ENCODE data around the gene MIPOL1.
"Not testable (repeated sequence)": the region's sequence is repeated elsewhere in the genome, so short reads cannot be mapped to it uniquely, and the experiment has no call there.

The MIPOL1 gene

DNA sequence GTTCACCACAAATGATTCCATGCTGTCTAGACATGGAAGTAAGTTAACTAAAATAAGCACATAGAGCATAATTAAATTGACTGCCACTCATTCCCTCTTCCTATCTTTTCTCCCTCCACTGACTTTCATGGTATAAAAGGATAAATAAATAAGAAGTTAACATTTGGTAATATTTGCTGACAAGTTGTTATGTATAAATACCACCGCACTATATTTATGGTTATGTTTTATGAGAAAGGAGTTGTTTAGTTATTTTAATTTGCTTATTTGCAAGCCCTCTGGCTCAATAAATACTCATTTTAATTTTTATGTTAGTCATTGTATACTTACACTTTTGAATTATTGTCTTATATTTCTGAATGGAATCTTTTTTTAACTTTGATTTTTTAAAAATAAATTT is 113.5 kb downstream of the MIPOL1 start:
- DNase-seq: no peak

DNA sequence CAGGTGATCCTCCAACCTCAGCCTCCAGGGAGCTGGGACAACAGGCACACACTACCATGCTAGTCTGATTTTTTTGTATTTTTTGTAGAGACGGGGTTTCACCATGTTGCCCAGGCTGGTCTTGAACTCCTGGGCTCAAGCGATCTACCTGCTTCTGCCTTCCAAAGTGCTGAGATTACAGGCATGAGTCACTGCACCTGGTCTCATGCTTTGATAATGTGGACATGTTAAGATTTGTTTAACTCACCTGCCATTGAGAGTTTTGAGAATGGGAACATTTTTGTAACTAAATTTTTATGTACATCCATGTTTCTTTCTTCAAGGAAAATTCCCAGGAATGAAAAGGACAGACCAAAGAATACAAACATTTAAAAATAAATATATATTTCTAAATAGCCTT is 121.2 kb downstream of the MIPOL1 start:
- DNase-seq: no peak

- no peak for DNase-seq
Observed at GRCh38 chr14:37320106-37320505, 122.4 kb downstream of the MIPOL1 start.

- DNase-seq: no peak
Observed at GRCh38 chr14:37325332-37325731, 127.6 kb downstream of the MIPOL1 start.

- no peak for DNase-seq
Observed at GRCh38 chr14:37326434-37326833, 128.7 kb downstream of the MIPOL1 start.

DNA sequence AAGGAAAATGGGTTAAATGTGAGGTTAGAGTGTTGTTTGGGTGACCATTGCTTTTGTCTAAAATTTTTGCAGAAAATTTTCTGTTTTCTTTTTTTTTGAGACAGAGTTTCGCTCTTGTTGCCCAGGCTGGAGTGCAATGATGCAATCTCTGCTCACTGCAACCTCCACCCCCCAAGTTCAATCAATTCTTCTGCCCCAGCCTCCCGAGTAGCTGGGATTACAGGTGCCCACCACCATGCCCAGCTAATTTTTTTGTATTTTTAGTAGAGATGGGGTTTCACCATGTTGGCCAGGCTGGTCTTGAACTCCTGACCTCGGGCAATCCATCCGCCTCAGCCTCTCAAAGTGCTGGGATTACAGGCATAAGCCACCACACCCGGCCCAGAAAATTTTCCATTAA is 130.2 kb downstream of the MIPOL1 start:
- DNase-seq: not testable (repeated sequence)

- no peak for DNase-seq
Observed at GRCh38 chr14:37328673-37329072, 130.9 kb downstream of the MIPOL1 start.

GRCh38 chr14:37329189-37330001 is 131.7 kb downstream of the MIPOL1 start:
- DNase-seq: no peak

DNA sequence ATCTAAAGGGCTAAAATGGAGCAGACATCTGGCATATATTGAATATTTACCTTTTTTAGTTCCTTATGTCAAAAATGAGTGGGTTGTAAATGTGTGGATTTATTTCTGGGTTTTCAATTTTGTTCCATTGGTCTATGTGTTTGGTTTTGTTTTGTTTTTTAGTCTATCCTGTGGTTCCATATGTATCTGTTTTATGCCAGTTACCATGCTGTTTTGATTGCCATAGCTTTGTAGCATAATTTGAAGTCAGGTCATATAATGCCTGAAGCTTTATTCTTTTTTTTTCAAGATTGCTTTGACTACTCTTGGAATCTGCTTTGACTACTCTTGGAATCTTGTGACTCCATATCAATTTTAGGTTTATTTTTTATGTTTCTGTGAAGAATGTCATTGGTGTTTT is 133.2 kb downstream of the MIPOL1 start:
- DNase-seq: no peak

DNA sequence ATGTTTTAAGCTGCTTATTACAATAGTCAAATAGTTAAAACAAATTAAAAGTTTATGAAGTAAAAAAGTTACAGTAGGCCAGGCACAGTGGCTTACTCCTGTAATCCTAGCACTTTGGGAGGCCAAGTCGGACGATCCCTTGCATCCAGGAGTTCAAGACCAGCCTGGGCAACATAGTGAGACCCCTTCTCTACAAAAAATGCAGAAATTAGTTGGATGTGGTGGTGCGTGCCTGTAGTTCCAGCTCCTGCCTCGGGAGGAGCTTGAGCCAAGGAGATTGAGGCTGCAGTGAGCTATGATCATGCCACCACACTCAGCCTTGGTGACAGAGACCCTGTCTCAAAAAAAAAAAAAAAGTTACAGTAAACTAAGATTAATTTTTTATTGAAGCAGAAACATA is 142.6 kb downstream of the MIPOL1 start:
- no peak for DNase-seq

- DNase-seq: no peak
Observed at GRCh38 chr14:37343307-37344094, 145.8 kb downstream of the MIPOL1 start.

DNA sequence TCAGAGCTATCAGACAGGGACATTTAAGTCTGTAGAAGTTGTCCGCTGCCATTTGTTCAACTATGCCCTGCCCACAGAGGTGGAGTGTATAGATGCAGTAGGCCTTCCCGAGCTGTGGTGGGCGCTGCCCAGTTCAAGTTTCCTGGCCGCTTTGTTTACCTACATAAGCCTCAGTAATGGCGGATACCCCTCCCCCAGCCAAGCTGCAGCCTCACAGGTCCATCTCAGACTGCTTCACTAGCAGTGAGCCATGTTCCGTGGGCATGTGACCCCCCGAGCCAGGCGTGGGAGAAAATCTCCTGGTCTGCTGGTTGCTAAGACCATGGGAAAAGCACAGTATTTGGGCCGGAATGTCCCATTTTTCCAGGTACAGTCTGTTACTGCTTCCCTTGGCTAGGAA is 165.9 kb downstream of the MIPOL1 start:
- DNase-seq: no peak

- DNase-seq: no peak
Observed at GRCh38 chr14:37369425-37369824, 171.7 kb downstream of the MIPOL1 start.

GRCh38 chr14:37375566-37375965 is 177.8 kb downstream of the MIPOL1 start:
- no peak for DNase-seq

DNA sequence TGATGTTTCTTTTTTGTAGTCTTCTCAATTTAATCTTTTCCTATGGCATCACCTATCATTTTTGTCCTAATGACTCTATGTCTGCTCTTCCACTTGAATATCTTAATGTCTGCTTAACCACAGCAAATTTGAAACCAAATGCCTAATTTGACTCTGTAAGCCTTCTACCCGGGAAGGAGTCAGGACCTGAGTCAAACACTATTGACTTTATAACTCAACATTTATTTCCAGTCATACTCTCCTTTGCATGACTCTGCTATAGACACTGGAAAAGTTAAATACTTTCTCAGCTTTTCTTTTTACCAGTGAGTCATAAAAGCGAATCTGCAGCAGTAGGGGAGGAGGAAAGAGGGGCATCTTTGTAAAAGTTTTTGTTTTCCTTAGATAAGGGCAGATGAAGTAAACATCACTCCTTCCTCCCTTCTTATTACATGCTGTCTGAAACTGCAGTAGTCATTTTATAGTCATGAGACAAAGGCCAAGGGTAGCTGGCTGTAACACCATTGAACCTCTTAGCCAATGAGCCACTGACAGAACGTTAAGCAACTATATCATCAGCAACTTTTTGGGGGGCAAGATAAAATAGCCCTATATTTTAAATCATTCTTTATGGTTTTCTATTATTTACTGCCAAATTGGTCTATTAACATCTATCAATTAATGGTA is 179.3 kb downstream of the MIPOL1 start:
- no peak for DNase-seq

GRCh38 chr14:37384870-37385596 is 187.3 kb downstream of the MIPOL1 start:
- DNase-seq: no peak

- DNase-seq: not testable (repeated sequence)
Observed at GRCh38 chr14:37397157-37397940, 199.6 kb downstream of the MIPOL1 start.

- DNase-seq: no peak
Observed at GRCh38 chr14:37397941-37398215, 200.1 kb downstream of the MIPOL1 start.

DNA sequence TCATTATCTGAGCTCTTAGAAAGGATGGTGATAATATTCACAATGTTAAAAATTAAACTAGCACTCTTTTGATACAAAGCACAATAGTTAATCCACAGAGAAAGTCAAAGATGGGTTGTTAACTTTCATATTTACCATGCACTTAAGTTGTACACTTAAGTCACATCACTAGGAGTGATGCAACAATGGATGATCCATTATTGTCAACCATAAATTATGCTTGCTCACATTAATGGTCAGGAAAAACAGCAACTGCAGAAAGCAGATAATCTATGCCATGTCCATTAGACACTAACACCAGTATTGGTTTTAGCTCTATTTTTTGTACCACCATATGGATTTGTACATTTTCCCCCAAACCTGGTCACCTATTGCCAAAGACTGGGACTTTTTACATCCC is 201.8 kb downstream of the MIPOL1 start:
- DNase-seq: no peak

GRCh38 chr14:37401093-37401492 is 203.4 kb downstream of the MIPOL1 start:
- DNase-seq: no peak

GRCh38 chr14:37403626-37404025 is 205.9 kb downstream of the MIPOL1 start:
- DNase-seq: no peak

DNA sequence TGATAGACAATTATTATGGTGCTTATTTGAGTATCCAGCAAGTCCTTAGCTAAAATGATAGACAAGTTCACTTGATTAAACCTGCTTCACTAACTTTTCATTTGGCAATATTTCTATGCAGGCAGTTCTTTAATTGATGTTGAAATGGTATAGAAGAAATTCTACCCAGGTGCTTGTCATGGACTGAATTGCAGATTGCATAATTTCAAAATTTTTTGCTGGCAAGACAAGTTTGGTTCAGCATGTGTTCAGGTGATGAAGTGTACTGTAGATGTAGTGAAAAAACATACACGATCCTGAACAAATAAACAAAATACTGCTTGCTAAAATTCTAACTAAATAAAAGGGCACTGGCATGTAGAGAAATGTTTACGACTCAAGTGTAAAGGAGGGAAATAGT is 208.4 kb downstream of the MIPOL1 start:
- DNase-seq: no peak
